ENCODE results near the gene EDN1.

EDN1 gene

DNA sequence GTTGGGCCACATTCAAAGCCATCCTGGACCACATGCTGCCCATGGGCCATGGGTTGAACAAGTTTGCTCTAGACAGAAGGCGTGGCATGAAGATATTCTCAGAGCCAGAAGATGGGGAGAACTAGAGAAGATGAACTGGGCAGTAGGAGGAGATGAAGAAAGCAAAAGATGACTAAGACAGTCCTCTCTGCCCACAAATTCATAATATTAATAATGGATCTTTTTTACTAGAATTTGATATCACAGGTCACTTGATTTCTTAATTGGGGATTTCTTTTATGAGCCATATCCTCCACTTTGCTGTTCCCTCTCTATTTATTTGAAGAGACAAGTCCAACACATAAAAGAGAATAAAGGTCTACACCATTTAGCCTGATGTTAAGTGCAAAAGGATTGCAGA is 25.5 kb upstream of the EDN1 start:
- TF ChIP-seq SPI1 (IDR thresholded peaks at IDR 0.05; ENCODE audit: borderline replicate concordance, low read depth) (no peak), GABPA (IDR thresholded peaks at IDR 0.05; ENCODE audit: low read depth) (no peak), POLR2AphosphoS5 (IDR thresholded peaks at IDR 0.05; ENCODE audit: low read depth) (no peak)
- TF ChIP-seq, protein P1, sequence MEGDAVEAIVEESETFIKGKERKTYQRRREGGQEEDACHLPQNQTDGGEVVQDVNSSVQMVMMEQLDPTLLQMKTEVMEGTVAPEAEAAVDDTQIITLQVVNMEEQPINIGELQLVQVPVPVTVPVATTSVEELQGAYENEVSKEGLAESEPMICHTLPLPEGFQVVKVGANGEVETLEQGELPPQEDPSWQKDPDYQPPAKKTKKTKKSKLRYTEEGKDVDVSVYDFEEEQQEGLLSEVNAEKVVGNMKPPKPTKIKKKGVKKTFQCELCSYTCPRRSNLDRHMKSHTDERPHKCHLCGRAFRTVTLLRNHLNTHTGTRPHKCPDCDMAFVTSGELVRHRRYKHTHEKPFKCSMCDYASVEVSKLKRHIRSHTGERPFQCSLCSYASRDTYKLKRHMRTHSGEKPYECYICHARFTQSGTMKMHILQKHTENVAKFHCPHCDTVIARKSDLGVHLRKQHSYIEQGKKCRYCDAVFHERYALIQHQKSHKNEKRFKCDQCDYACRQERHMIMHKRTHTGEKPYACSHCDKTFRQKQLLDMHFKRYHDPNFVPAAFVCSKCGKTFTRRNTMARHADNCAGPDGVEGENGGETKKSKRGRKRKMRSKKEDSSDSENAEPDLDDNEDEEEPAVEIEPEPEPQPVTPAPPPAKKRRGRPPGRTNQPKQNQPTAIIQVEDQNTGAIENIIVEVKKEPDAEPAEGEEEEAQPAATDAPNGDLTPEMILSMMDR (IDR thresholded peaks at IDR 0.05; ENCODE audit: insufficient read depth, low read length): no peak
- no peaks in the 10 kb centered on the region for H3K27me3 ChIP-seq (ENCODE audit: insufficient read depth, poor library complexity, severe bottlenecking)
- H3K4me3 ChIP-seq (replicated peaks; ENCODE audit: insufficient read depth, low read length): no peak overlapping the region
- no peak for DNase-seq (ENCODE audit: low read depth in 1 of 2, low spot score in 1 of 2)
- H3K27ac ChIP-seq (replicated peaks): peak overlapping the region; percentile 82; the same call in 1 of the 2 replicates

DNA sequence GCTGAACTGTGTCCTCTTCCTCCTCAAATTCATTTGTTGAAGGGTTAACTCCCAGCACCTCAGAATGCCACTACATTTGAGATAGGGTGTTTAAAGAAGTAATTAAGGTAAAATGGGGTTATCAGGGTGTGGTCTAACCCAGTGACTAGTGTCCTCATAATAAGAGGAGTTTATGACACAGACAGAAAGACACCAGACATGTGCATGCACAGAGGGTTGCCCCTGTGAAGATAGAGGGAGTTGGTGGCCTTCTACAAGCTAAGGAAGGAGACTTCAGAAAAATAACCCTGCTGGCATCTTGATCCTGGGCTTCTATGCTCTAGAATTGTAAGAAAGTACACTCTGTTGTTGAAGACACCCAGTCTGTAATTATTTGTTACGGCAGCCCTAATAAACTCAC is 24.9 kb upstream of the EDN1 start:
- TF ChIP-seq, protein P1 (IDR thresholded peaks at IDR 0.05; ENCODE audit: insufficient read depth, low read length): no peak
- TF ChIP-seq, protein P2, sequence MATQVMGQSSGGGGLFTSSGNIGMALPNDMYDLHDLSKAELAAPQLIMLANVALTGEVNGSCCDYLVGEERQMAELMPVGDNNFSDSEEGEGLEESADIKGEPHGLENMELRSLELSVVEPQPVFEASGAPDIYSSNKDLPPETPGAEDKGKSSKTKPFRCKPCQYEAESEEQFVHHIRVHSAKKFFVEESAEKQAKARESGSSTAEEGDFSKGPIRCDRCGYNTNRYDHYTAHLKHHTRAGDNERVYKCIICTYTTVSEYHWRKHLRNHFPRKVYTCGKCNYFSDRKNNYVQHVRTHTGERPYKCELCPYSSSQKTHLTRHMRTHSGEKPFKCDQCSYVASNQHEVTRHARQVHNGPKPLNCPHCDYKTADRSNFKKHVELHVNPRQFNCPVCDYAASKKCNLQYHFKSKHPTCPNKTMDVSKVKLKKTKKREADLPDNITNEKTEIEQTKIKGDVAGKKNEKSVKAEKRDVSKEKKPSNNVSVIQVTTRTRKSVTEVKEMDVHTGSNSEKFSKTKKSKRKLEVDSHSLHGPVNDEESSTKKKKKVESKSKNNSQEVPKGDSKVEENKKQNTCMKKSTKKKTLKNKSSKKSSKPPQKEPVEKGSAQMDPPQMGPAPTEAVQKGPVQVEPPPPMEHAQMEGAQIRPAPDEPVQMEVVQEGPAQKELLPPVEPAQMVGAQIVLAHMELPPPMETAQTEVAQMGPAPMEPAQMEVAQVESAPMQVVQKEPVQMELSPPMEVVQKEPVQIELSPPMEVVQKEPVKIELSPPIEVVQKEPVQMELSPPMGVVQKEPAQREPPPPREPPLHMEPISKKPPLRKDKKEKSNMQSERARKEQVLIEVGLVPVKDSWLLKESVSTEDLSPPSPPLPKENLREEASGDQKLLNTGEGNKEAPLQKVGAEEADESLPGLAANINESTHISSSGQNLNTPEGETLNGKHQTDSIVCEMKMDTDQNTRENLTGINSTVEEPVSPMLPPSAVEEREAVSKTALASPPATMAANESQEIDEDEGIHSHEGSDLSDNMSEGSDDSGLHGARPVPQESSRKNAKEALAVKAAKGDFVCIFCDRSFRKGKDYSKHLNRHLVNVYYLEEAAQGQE (IDR thresholded peaks at IDR 0.05; ENCODE audit: insufficient replicate concordance, low read depth): no peak
- no peak for TF ChIP-seq SPI1 (IDR thresholded peaks at IDR 0.05; ENCODE audit: borderline replicate concordance, low read depth)
- TF ChIP-seq GABPA (IDR thresholded peaks at IDR 0.05; ENCODE audit: low read depth): no peak
- no peak for TF ChIP-seq POLR2AphosphoS5 (IDR thresholded peaks at IDR 0.05; ENCODE audit: low read depth)
- no peak overlapping the region for H3K4me3 ChIP-seq (replicated peaks; ENCODE audit: insufficient read depth, low read length)

DNA sequence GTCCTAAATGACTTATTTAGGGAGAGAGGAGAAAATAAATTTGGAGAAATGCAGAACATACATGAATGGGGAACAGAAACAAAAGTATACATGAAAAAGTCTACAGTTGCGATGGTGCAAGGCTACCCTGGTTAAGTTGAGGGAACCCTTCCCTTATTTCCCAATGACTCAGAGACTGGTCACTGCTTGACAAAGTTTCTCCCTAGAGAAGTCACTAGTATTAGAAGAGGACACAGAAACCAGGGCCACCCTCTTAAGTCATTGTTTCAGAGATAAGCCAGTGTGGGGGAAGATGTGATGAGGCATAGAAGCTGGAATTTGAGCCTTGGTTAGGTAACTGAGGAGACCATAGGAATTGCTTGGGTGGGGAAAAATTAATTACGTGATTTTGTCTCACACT is 24.4 kb upstream of the EDN1 start:
- DNase-seq (ENCODE audit: low read depth in 1 of 2, low spot score in 1 of 2): peak; percentile 69 to 87
- Histone ChIP-seq H3K27ac (replicated peaks) (peak overlapping the region; percentile 82), H3K27me3 (ENCODE audit: insufficient read depth, poor library complexity, severe bottlenecking) (no peaks in the 10 kb centered on the region), H3K4me3 (replicated peaks; ENCODE audit: insufficient read depth, low read length) (no peak overlapping the region)
- TF ChIP-seq SPI1 (IDR thresholded peaks at IDR 0.05; ENCODE audit: borderline replicate concordance, low read depth) (peak; percentile 73), POLR2AphosphoS5 (IDR thresholded peaks at IDR 0.05; ENCODE audit: low read depth) (no peak)

More for the DNA sequence above, 24.9 kb upstream of the EDN1 start:
- DNase-seq (ENCODE audit: low read depth in 1 of 2, low spot score in 1 of 2): no peak
- peak overlapping the region; percentile 82 for H3K27ac ChIP-seq (replicated peaks)
- H3K27me3 ChIP-seq (ENCODE audit: insufficient read depth, poor library complexity, severe bottlenecking): no peaks in the 10 kb centered on the region

DNA sequence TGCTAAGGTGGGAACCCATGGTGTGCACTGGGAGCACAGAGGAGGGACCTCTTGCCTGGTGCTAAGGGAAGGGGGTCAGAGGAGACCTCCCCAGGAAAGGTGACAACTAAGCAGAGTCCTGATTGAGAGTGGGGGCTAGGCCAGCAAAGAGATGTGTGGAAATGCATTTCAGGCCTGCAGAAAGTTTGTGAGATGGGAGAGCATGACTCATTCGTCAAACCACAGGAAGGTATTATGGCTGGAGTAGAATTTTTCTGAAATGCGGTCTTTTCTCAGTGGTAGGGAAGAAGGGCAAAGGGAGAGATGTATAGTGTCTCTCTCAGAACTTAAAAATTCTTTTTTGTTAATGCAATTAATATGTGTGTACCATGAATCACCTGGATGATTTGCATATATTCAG is 23.6 kb upstream of the EDN1 start:
- H3K4me3 ChIP-seq (replicated peaks; ENCODE audit: insufficient read depth, low read length): no peak overlapping the region
- H3K27ac ChIP-seq (replicated peaks): peak overlapping the region; percentile 82
- H3K27me3 ChIP-seq (ENCODE audit: insufficient read depth, poor library complexity, severe bottlenecking): no peaks in the 10 kb centered on the region
- TF ChIP-seq, protein P2 (IDR thresholded peaks at IDR 0.05; ENCODE audit: insufficient replicate concordance, low read depth): no peak
- TF ChIP-seq GABPA (IDR thresholded peaks at IDR 0.05; ENCODE audit: low read depth) (no peak), SPI1 (IDR thresholded peaks at IDR 0.05; ENCODE audit: borderline replicate concordance, low read depth) (no peak)
- TF ChIP-seq, protein P1 (IDR thresholded peaks at IDR 0.05; ENCODE audit: insufficient read depth, low read length): no peak
- DNase-seq (ENCODE audit: low read depth in 1 of 2, low spot score in 1 of 2): peak; percentile 41 to 69

Data from HL-60 (cell line).